GM18508 (cell line): ENCODE measurements around the gene ZNF701.
"Not testable (repeated sequence)": the region's sequence is repeated elsewhere in the genome, so short reads cannot be mapped to it uniquely, and the experiment has no call there.

ENCODE experiments used
- ATAC-seq: cut with Tn5 transposase; IDR thresholded peaks from one replicate; pipeline ENCODE4 v1.9.1; 2021; ENCODE audit warnings: moderate number of reproducible peaks; ENCODE audit not compliant: insufficient read depth, unreplicated experiment

ZNF701 gene

DNA sequence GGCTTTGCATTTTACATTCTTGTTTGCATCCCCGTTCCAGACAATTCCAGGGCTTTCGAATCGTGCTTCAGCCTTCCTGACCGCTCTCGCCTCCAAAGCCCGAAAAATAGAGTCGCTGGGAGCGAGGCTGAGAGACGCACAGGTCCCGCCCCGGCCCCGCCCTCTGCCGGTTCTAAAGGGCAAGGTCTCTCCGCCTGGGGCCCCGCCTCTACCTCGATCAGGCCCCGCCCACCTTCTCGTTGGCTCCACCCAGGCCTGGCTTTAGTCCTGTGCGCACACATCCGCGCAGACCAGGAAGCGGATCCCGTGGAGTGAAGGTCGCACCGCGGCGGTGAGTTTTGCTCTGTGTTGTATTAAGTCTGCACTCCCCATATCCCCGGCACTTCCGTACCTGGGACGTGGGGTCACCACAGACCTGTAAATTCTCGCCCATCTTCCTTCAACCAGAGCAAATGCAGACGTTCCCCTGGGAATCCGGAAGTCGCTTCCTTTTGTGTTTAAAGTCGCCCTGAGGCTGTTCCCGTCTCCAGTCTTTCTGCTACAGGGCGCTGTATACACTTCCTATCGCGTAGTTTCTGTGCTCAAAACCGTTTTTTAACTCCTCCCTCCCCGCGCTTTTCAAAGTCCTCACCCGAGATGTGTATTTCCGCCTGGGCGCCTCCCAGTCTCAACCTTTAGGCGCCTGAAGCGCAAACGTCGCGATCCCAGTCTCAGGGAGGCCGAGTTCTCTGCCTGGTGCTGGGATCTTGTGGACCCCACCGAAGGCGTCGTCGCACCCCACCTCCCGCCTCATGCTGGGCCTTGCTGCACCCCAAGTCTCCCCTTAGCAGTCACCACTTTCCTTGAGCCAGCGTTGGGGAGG is at the start of gene ZNF701:
Gene ZNF701, plus strand, starts transcription at position 288 of the 862 bp plus-strand sequence. CDS start 3,861 bp downstream, outside the sequence.
- peak; percentile 74 for ATAC-seq

DNA sequence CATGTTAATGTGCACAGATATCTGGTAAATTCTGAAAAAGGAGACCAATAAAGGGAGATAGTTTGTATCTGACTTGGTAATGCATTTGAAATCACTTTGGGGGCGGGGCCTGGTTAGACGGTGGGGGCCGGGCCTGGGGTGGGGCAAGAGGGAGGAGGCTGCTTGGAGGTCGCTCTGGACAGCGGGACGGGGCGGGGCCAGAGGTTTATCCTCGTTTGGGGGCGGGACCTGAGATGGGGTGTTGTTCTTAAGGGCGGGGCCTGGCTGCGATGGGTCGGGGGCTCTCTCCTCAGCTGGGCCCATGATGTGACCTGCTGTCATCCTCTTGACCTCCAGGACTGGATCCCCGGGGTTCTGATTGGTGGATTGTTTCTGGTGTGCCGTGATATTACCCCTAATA is 47.5 kb upstream of the ZNF701 start:
- ATAC-seq = no peak

DNA sequence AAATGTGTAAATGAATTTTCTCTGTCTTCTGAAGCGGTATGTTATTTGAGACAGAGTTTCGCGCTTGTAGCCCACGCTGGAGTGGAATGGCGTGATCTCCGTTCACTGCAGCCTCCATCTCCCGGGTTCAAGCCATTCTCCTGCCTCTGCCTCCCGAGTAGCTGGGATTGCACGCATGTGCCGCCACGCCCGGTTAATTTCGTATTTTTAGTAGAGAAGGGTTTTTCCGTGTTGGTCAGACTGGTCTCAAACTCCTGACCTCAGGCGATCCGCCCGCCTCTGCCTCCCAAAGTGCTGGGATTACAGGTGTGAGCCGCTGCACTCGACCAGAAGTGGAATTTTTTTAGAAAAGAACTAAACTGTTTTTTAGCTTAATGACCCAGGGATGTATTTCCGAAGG is 46.0 kb upstream of the ZNF701 start:
- ATAC-seq = no peak

DNA sequence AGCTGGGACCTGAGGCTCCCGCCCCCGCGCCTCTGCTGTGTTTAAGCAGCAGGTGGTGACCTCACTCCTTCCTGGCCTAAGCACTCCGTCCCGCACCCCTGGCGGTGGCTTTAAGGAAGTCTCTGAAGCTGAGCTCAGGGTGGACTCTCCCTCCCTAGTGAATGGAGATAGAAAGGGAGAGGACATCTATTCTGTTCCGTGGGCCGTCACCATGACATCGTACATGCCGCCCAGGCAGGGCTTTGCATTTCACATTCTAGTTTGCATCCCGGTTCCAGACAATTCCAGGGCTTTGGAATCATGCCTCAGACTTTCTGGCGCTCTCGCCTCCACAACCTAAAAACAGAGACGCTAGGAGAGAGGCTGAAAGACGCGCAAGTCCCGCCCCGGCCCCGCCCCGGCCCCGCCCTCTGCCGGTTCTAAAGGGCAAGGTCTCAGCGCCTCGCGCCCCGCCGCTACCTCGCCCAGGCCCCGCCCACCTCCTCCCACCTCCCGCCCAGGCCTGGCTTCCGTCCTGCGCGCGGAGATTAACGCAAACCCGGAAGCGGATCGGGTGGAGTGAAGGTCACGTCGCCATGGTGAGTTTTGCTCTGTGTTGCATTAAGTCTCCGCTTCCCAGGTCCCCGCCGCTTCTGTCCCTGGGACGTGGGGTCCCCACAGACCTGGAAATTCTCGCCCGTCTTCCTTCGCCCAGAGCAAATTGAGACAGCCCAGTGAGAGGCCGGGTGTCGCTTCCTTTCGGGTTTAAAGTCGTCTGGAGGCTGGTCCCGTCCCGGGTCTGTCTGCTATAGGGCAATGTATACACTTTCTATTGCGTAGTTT is 42.7 kb upstream of the ZNF701 start, which contains the start of gene ZNF808:
Gene ZNF808, plus strand, starts transcription at position 535 of the 822 bp plus-strand sequence. CDS start 15,617 bp downstream, outside the sequence.
- ATAC-seq = peak; percentile 73

DNA sequence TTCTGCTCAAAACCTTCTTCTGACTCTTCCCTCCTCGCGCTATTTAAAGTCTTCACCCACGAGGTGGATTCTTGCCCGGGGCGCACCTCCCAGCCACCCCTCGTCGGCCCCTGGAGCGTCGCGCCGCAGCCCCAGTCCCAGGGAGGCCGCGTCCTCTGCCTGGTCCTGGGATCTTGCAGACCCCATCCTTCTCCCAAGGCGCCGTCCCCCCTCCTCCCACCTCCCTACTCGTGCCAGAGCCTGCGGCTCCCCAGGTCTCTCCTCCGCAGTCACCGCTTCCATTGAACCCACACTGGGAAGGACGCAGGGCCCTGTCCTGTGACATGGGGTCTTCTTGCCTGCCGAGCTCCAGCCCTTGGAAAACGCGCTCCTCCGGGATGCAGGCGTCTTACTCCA is 42.1 kb upstream of the ZNF701 start:
- ATAC-seq = no peak

DNA sequence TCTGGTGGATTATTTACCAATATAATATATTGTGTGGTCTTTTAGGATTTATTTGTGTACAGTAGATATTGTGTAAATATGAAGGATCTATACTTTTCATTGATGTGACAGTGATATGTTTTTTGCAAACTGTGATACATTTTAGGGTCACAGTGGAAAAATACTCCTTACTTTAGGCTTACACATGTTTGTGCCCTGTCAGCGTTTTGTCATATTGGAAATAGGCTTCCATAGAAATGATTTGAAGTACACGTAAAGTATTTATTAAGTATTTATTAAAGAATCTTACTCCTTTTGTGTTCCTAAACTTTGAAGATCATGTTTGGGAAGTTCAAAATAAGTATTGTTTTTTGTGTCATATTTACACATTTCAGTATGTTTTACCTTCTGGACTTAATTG is 37.6 kb upstream of the ZNF701 start:
- ATAC-seq = no peak

DNA sequence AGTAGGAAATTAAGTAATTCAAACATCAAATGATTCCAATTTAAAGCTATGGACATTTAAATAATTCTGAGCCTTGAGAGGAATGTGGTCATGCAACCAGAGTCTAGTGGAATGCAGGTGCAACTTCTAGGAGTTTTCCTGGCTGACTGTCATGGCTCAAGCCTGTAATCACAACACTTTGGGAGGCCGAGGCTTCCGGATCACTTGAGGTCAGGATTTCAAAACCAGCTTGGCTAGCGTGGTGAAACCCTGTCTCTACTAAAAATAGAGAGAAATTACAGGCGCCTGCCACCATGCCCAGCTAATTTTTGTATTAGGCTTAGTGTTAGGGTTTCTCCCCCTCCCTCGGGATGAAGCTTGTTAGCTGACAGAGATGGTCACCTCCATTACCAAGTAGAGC is 36.2 kb upstream of the ZNF701 start:
- ATAC-seq = no peak

DNA sequence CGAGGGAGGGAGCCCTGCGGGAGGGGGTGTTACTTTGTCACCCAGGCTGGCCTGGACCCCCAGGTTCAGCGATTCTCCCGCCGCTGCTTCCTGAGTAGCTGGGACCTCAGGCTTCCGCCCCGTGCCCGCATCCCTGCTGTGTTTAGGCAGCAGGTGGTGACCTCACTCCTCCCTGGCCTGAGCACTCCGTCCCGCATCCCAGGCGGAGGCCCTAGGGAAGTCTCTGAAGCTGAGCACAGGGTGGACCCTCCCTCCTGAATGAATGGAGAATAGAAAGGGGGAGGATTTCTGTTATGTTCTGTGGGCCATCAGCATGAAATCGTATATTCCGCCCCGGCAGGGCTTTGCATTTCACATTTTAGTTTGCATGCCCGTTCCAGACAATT is 34.7 kb upstream of the ZNF701 start:
- not testable (repeated sequence) for ATAC-seq

DNA sequence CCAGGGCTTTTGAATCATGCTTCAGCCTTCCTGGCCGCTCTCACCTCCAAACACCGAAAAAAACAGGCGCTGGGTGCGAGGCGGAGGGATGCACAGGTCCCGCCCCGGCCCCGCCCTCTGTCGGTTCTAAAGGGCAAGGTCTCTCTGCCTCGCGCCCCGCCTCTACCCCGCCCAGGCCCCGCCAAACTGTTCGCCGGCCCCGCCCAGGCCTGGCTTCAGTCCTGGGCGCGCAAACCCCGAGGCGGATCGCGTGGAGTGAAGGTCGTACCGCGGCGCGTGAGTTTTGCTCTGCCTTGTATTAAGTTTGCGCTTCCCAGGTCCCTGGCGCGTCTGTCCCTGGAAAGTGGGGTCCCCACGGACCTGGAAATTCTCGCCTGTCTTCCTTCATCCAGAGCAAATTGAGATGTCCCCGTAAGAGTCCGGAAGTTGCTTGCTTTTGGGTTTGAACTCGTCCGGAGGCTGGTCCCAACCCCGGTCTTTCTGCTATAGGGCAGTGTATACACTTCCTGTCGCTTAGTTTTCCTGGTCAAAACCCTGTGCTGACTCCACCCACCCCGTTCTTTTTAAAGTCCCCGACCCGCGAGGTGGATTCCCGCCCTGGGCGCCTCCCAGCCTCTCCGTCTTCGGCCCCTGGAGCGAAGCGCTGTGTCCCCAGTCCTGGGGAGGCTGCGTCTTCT is 34.2 kb upstream of the ZNF701 start:
- ATAC-seq = no peak

DNA sequence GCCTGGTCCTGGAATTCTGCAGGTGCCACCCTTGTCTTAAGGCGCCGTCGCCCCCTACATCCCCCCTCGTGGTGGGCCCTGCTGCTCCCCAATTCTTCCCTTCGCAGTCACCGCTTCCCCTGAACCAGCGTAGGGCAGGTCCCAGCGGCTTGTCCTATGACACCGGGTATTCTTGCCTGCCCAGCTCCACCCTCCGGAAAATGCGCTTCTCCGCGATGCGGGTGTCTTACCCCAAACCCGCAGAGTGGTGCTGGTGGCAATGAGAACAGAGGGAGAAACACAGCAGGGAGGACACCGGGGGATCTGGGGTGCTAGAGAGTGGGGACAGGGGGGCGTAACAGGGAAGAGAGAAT is 33.7 kb upstream of the ZNF701 start:
- no peak for ATAC-seq

DNA sequence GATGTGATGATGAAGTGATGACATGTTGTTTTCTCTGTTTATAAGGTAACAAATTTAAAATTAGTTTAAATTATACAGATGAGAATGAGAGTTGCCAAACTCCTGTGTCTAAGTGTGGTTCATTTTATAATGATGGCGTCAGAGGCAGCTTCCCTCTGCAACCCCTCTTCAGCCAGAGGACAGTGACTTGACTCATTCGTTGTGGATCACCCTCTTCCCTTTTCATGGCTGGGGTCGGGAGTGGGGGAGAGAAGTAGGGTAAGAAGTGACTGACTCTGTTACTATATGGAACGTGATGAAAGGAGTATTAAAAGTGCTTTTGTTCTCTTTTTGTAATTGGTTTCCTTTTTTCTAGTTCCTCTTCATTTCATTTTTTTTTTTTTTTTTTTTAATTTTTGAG is 31.3 kb upstream of the ZNF701 start:
- not testable (repeated sequence) for ATAC-seq

DNA sequence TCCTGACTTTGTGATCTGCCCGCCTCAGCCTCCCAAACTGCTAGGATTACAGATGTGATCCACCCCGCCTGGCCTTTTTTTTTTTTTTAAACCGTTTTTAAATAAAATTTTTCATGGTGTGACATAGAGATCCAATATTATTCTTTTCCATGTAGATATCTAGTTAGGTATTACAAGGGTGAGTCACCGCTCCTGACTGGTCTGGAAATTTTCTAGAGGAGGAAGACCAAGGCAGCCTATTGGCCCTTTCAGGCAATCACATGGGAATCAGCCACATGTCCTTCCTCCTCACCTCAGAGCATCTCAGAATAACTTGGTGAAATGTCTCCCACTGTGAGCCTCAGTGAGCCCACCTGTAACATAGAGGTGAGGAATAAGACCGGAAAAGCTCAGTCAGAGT is 28.9 kb upstream of the ZNF701 start:
- ATAC-seq = not testable (repeated sequence)

DNA sequence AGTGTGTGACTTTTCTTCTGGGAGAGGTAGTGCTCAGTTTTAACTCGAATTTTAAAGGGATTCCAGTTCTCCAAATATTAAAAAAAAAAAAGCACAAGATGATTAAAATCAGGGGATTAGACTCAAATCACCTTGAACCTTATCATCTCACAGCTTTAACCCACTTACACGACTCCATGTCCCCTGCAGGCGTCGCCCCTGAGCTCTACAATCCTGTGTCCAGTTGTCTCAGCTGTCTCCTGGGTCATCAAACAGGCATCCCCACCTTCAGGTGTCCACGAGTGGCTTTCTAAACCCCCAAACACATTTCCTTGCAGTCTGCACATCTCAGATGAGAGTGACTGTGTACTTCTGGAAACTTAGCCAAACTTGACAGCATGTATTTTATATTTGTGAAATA is 28.5 kb upstream of the ZNF701 start:
- ATAC-seq = no peak

DNA sequence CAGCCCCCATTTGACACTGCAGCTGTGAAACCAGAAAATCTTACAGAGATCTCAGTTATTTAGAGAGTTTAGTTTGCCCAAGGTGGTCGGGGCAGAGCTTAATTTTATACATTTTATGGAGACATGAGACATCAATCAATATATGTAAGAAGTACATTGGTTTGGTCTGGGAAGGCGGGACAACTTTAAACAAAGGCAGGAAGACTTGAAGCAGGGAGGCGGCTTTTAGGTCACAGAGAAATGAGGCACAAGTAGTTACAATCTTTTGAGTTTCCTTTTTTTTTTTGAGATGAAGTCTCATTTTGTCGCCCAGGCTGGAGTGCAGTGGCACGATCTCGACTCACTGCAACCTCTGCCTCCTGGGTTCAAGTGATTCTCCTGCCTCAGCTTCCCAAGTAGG is 27.5 kb upstream of the ZNF701 start:
- ATAC-seq = not testable (repeated sequence)

DNA sequence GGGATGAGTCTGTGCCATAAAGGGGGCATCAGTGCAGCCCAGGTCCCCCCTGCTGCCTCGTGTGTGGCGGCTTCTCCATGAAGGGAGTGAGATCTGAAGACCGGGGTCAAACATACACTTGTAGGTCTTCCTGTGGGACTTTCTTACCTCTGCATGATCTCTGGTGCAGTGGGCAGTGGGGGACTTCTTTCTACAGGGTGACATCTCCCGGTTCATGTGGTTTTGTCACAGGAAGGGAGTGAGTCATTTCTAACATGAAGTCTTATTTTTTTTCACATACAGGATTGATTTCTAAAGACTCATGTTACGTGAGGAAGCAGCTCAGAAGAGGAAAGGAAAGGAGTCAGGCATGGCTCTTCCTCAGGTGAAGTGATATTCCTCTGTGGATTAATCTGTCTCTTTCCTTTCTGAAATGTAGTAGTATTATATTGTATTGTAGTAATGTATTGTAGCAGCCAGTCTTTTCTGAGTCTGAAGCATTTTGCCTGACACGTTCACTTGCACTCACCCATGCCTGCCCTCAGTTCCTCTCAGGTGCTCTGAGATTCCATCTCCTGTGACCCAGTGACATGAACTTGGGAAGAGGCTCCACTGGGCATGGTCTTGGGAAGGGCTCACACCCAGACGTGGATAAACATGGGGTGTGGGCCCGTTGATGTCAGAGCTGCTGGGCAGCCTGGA is 27.0 kb upstream of the ZNF701 start:
- no peak for ATAC-seq

DNA sequence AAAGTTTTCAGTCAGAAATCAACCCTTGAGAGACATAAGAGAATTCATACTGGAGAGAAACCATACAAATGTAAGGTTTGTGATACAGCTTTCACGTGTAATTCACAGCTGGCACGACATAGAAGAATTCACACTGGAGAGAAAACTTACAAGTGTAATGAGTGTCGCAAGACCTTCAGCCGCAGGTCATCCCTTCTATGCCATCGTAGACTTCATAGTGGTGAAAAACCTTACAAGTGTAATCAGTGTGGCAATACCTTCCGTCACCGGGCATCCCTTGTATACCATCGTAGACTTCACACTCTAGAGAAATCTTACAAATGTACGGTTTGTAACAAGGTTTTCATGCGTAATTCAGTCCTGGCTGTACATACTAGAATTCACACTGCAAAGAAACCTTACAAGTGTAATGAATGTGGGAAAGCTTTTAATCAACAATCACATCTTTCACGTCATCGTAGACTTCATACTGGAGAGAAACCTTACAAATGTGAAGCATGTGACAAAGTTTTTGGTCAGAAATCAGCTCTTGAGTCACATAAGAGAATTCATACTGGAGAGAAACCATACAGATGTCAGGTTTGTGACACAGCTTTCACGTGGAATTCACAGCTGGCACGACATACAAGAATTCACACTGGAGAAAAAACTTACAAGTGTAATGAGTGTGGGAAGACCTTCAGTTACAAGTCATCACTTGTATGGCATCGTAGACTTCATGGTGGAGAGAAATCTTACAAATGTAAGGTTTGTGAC is 15.7 kb upstream of the ZNF701 start:
- ATAC-seq = no peak

DNA sequence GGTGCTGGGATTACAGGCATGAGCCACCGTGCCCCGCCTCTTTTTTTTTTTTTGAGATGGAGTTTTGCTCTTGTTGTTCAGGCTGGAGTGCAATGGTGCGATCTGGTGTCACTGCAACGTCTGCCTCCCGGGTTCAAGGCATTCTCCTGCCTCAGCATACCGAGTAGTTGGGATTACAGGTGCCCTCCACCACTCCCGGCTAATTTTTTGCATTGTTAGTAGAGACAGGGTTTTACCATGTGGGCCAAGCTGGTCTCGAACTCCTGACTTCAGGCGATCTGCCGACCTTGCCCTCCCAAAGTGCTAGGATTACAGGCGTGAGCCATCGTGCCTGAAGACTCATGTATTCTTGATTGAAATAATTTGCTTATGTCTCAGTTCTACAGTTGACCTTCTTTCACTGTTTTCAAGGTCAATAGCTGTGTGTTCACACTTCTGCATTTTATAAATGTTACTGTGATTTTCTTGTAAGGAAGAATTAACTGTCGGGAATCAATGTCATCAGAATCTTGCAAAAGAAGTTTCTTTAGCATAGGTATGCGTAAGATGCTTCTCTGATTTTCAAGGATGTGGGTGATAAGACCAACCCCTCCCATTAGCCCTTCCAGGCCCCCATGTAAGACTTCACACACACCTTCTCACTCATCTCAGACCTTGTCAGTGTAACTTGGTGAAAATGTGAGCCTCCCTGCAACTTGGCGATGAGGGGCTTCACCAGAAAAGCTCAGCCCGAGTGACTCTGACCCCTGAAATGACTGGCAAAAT is 12.7 kb upstream of the ZNF701 start:
- no peak for ATAC-seq

DNA sequence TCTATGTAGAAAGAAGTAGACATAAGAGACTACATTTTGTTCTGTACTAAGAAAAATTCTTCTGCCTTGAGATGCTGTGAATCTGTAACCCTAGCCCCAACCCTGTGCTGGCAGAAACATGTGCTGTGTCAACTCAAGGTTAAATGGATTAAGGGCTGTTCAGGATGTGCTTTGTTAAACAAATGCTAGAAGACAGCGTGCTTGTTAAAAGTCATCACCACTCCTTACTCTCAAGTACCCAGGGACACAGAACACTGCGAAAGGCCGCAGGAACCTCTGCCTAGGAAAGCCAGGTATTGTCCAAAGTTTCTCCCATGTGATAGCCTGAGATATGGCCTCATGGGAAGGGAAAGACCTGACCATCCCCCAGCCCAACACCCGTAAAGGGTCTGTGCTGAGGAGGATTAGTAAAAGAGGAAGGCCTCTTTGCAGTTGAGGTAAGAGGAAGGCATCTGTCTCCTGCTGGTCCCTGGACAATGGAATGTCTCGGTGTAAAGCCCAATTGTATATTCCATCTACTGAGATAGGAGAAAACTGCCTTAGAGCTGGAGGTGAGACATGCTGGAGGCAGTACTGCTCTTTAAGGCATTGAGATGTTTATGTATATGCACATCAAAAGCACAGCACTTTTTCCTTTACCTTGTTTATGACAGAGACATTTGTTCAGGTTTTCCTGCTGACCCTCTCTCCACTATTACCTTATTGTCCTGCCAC is 11.2 kb upstream of the ZNF701 start:
- ATAC-seq = not testable (repeated sequence)
